Tongue (tissue), 2 donors: ENCODE results near the gene WNK1. TPM values are rescaled to one million over a fixed set of nuclear protein-coding genes. Genes with fewer than 3 reads are reported as not detected.
"Not testable (repeated sequence)": the region's sequence is repeated elsewhere in the genome, so short reads cannot be mapped to it uniquely, and the experiment has no call there.

Experiments
- DNase-seq: peaks from one replicate; pipeline ENCODE4 v3.0.0-alpha.2; 2015
- total RNA-seq: library from RNA; depleted of rRNA; stranded (reverse); fragments of >200 nt; gene quantifications from one replicate; pipeline ENCODE4 v1.2.3, GENCODE V29; 2014

The WNK1 gene
- 140 TPM for total RNA-seq

DNA sequence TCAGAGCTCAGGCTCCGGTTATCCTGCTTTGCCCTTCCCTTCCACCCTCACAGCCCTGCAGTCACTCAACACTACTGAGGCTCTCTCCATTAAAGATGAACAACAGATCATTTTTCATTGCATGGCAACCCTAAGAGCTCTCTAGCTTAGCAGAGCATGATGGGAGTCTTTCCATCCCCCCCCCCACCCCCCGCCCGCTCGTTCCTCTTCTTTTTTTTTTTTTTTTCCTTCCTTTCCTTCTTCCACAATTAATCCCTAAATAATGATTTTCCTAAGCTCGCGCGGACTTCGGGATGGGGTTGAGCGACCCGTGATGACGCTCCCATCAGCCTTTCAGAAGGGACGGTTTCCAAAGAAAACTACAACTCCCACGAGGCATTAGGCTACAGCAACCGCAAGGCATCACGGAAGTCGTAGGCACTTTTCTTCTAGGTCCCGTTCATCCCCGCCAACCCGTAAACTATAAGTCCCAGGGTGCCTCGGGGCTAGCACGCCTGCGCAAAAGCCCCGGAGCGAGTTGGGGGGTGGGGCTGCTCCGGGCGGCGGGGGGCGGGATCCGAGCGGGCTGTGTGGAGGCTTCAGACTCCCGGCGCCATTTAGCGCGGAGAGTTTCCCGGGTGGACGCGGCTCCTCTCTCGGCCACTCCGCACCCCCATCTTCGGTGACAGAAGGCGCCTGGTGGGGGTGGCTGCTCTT is at the start of gene WNK1:
Gene WNK1, plus strand, starts transcription at position 581 of the 696 bp plus-strand sequence. CDS start 987 bp downstream, outside the sequence.
- peak; percentile 100 for DNase-seq

DNA sequence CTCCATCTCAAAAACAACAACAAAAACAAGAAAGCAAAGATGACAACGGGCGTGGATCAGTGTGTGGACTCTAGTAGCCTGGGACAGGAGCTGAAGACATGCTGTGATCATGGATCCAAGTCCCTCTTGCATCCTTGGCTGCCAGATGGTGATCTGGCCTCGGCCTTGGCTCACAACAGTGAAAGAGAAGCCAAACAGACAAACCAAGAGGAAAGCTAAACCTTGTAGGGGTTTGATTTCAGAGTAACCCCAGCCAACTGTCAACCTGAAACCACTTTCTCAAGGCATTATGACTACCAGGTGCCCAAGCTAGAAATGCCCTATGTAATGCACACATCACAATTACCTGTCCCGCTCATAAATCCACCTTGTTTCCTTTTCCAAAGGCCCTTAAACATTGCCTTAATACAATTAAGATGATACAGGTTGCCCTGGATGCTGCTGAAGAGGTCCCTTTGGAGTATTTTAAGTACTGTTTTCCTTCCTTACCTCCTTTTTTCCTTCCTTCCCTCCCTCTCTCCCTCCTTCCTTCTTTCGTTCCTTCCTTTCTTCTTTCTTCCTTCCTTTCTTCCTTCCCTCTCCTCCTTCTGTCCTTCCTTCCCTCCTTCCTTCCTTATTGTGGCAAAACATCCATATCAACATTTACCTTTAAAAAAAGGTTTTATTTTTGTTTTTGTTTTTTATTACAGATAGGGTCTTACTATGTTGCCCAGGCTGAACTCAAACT is 47.7 kb upstream of the WNK1 start:
- peak; percentile 27 for DNase-seq

DNA sequence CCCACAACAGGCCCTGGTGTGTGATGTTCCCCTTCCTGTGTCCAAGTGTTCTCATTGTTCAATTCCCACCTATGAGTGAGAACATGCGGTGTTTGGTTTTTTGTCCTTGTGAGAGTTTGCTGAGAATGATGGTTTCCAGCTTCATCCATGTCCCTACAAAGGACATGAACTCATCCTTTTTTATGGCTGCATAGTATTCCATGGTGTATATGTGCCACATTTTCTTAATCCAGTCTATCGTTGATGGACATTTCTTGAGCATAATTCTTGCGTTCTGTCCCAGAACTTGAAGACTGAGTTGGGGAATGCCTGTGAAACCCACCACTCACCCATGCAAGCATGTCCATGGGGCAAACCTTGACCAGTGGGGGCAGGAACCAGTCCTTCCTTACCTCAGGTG is 44.3 kb upstream of the WNK1 start:
- DNase-seq: not testable (repeated sequence)

DNA sequence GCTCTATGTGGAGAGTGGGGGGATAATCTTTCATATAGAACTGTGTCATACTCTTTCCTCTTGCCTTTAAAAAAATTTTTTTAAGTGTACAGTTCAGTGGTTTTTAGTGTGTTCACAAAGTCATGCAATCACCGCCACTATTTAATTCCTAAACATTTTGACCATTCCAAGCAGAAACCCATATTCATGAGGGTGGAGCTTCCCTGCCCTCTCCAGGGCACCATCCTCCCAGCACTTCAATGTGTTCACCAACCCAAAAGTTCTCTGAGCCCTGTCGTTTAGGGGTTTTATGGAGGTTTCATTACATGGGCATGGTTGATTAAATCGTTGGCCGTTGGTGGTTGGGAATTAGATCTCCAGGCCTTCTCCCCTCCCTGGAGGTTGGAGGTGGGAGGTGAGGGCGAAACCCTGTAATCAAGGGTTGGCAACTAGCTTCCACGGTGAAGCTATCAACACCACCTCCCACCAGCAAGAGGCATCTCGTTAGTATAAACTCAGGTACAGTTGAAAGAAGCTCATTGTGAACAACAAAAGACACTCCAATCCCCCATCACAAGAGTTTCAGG is 42.8 kb upstream of the WNK1 start:
- DNase-seq: no peak

DNA sequence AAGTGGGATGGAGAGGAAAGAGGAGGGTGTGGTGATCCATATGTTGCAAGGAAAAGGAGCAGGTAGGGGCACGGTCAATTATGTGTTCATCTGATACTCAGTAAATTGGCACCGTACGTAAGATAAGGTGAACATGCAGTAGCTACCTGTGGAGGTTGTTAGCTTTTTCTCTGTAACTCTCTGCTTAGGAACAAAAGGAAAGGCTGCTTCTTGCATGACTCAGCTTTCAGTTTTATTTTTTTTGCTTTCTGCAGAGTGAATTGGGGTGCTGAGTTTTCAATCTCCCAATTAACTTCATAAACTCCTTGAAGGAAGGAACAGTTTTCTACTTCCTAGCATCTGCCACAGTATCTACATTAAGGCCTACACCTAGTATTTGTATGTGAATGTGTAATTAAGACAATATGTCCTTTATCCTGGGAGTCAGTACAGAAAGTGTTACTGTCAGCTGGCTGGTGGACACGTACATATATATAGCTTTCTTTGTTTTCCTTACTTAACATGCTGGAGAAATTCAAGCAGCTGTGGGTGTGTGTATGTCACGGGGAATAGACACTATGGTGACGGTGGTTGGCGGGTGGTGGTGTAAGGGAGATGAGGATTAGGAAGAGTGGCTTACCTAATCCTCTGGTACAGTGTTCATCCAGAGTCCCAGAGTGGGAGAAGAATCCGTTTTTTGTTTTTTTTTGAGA is 40.1 kb upstream of the WNK1 start:
- DNase-seq: peak; percentile 88

DNA sequence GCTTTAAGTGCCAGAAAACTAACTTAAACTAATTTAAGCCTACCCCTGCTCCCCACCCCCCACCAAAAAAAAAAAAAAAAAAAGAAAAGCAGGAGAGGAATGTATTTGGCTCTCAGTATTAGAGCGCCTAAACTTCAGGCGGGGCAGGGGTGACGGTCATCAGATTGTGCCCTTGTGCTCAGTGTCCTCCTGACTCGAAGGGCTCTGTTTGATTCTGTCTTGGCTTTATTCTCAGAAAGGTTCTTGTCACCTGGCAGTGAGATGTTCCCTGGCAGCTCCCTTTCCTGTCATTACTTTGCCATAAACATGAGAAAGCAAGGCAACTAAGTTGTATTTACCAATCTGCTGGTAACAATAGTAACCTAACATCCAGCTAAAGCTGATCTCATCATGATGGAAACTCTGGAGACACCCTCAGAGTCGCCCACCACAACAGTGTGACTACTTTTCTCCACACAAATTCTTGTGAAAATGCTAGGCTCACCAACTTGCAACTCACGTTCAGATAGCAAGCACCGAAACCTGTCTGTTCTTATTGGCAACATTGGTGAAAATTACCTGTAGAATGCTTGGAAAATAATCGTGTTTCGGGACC is 39.0 kb upstream of the WNK1 start:
- no peak for DNase-seq

DNA sequence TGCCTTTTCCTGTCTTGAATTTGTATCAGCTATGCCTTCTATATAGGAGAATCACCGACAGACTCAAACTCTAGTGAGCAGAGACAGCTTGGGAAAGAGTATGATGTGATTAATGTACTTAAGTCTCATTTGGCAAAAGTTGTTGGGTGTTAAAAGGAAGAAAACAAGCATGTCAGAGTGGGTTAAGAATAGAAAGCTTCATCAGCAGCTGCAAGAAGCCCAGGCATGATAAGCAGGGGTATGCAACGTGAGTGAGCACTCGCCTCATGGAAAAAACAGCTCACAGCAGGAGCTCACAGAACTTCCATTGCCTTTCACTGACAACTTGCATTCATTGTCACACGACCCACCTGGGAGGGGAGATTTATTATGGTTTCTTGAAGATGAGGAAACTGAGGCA is 35.9 kb upstream of the WNK1 start:
- peak; percentile 84 for DNase-seq

DNA sequence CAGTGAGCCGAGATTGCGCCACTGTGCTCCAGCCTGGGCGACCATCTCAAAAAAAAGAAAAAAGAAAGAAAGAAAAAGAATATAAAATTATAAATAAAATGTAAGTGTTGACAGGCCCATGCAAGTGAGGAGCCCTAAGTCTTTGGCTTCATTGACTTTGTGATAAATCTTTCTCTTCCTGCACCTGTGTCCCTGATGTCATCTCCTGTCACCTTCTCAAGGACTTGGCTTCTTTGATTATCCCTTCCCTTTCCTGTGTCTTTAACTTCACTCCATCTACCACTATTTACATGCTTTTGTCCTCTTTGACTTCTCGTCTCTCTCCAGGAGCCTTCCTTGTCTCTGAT is 33.6 kb upstream of the WNK1 start:
- DNase-seq: no peak

DNA sequence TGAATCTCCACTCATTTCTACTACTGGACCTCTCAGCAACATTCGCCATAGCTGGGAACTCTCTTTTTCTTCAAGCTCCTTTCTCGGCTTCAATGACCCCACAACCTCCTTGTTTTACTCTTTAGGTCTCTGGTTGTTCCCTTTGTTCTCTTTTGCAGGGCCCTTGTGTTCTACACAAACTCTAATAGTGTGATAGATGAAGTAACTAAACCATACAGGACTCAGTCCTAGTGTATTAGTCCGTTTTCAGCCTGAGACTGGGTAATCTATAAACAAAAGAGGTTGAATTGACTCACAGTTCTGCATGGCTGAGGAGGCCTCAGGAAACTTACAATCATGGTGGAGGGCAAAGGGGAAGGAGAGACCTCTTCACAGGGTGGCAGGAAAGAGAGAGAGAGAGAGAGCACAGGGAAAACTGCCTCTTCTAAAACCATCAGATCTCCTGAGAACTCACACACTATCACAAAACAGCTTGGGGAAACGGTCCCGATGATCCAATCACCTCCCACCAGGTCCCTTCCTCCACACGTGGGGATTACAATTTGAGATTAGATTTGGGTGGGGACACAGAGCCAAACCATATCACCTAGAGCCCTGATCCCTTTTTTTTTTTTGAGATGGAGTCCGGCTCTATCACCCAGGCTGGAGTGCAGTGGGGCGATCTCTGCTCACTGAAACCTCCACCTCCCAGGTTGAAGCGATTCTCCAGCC is 32.0 kb upstream of the WNK1 start:
- DNase-seq: no peak

DNA sequence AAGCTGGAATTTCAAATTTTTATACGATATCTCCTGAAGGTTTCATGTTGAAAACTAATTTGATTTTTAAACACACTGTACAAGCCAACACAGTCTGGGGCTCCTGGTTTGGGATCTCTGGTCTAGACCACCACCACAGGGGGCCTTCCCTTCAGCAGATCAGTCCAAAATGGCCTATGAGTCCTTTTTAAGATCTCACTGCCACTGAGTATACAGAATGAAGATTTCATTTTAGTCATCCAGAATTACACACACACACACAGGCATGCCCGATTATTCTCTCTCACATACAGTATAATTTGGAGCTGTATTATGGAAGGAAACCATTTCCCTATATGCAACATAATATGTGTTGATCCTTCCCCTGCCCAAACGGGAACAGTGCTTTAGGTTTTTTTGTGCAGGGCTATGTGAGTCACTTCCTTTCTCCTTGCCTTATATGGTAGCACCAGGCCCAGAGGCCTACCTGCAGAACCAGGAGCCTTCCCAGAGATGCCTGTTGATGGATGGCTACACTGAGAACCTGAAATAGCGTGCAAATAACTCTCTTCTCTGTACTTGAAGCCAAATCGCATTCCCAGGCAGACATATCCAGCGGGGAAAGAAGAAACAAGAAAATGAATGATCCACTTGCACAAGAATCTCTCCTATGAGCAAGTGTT is 28.1 kb upstream of the WNK1 start:
- DNase-seq: peak; percentile 34

DNA sequence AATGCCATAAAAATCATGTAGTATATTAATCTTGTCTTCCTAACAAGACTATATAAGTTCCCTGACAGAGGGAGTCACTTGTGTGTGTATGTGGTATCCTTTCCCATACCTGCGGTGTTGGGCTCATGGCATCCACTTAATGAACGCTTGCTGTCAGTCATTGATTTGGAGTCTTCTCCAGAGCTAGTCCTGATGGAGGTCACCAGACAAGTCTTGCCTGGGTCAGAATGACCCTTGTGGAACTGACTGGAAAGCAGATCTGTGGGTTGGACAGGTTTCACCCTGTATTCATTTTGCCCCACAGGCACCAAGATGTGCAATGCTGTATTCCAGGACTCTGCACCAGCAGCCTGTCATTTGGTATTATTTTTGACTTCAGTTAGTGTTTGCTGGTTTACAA is 27.3 kb upstream of the WNK1 start:
- no peak for DNase-seq

DNA sequence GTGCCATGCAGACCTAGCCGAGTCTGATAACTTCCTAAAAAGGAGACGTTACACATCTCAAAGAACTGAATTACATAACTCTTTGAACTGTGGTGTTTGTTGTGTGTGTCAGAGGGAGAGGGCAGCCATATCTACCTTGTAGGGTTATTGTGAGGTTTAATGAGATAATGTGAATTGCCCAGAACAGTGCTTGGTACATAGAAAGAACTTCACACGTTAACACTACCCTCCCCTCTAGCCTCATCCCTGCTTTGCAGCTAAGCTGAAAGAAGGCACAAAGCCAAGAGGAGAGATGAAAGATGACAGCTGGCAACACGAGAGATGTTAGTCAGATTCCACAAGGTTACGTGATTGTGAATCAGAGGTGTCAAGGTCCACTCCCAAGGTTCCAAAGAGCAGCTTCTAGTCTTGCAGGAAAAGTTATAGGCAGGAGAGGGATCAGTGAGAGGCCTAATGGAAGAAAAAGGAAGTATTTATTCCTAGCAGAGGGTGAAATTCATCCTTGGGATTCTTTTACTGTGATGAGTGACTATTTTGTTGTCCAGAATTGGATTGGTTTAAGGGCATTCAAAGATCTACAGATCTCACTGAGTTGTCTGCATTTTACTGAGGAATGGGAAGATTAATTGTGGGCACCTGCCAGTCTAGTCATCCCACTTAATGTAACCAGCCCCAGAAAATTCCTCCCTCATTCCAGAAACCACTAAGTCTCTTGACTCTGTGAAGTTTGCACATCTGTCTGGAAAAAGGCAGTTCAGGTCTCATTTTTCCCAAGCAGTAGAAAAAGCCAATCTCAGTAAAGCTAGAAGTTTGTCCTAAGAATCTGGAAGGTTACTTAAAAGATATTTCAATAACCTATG is 25.9 kb upstream of the WNK1 start:
- DNase-seq: peak; percentile 72

DNA sequence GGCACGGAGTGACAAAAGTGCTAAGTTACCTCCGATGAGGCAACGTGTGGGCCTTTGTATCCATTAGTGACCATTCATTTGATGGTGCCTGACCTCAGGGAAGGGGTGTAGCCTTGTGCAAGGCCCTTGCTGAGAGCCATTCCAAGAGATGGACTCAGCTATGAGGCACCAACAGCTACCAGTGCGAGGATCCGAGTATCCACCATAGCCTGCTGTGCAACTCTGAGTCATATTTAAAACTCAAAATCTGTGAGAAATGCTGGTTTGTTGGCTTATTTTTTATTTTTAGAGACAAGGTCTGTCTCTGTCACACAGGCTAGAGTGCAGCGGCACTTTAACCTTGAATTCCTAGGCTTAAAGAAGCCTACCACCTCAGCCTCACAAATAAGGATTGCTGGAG is 25.1 kb upstream of the WNK1 start:
- DNase-seq: no peak

DNA sequence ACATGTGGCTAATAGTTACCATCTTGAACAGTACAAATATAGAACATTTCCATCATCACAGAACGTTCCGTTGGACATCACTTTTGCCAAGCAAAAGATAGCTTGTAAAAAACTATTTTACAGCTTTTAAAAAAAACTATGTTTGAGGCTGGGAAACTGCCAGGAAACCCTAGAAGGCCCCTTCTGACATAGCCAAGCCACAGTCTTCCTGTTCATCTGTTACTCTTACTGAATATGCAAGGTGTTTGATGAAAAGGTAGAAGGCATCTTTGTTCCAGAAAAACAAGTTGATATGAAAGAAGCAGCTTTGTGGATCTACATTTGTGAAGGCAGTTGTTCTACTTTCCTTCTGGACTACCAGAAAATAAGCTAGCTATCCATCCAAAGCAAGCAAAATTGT is 23.6 kb upstream of the WNK1 start:
- DNase-seq: no peak

DNA sequence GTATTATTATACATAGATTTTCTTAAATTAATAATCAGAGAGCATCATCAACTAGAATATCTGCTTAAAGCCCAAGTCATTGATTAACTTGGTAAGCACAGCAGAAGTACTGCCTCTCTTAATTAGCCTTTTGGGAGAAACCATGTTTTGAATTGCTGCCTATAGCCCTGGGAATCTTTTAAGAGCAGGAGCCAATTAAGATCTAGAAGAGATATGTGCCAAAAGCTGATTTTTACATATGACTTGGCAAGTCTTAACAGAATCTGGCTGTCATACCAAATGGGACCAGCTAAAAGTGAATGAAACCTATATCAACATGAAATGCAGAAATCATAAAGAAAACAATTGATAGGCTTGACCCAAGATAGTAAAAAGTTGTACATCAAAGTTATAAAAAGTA is 23.2 kb upstream of the WNK1 start:
- DNase-seq: no peak

DNA sequence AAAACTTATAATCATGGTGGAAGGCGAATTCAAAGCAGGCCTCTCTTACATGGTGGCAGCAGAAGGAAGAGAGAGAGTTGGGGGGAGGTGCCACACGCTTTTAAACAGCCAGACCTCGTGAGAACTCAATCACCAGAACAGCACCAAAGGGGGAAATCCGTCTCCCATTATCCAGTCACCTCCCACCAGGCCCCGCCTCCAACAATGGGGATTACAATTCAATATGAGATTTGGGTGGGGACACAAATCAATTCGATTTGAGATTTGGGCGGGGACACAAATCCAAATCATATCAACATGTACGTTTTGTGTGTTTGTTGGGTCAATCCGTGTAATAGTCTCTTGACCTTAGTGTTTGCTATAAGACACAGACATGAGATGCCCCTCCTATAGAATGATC is 21.8 kb upstream of the WNK1 start:
- no peak for DNase-seq

DNA sequence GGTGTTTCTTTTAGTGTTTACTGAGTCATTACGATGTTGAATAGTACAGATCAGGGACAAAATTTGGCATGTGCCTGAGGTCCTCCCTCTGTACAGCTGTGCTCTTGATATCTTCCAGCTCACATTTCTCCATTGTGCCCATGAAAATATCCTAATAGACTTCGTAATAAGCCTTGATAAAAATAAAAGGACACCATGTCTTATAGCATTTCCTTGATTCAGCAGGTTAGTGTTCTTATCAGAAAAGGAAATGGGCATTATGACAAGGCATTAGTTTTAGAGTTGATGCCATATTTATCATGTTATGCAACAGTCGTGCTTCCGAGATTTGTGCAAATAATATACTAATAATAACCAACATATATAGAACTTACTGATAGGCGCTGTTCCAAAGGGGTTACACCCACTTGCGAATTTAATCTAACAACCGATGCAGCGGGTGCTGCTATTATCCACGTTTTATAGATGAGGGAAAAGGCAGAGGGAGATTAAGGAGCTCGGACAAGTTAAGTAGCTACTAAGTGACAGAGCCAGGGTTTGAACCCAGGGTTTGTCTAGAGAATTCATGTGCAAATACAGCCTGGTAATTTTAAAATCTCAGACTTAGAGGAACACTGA is 15.1 kb upstream of the WNK1 start:
- DNase-seq: no peak

DNA sequence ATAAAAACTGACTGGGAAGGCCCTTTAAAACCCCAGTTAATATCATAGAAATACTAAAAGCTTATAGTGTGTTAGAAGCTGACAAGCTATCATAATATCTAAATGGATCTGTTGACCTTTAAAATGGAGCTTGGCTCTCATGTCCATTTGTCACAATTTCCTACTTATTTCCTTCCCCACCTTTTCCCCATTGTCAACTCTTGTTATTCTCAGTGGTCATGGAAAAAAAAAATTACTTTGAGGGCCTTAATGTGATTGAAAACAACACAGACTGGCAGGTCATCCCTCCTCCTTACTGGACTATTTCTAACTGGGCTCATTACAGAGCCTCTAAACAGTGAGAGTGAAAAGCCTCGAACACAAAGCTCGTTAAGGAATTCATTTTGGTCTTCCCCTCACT is 13.7 kb upstream of the WNK1 start:
- no peak for DNase-seq

DNA sequence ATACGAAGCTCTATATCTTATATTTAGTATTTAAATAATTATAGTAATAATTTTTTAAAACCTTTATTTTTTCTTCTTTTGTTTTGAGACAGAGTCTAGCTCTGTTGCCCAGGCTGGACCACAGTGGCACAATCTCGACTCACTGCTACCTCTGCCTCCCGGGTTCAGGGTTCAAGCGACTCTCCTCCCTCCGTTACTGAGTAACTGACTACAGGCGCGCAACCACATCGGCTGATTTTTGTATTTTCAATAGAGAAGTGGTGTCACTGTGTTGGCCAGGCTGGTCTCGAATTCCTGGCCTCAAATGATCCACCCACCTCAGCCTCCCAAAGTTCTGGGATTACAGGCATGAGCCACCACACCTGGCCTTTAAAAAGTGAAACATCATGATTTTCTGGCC is 13.0 kb upstream of the WNK1 start:
- no peak for DNase-seq

DNA sequence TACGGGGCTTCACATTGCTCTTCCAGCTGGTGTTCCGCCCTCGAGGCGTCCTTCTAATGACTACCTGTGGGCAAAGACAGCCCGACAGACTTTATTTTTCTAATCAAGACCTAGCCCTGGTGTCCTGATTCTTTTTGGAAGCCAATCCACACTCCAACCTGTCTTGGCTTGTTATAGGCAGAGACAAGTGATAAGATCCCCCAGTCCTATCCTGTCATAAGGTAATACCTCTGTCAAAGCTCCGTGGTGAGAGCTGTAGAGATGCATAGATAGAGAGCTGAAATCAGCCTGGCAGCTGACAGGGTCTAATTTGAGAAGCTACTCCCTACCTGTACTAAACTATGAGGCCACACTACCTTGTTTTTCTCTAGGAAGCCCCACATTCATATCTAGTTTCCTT is 11.5 kb upstream of the WNK1 start:
- DNase-seq: no peak
